GM18858 (cell line): Measurements from ENCODE around the gene SLC43A3.

Source experiments
- ATAC-seq: cut with Tn5 transposase; IDR thresholded peaks from one replicate; pipeline ENCODE4 v1.9.1; 2021; ENCODE audit not compliant: unreplicated experiment

Gene SLC43A3

GRCh38 chr11:57359896-57360690 is 66.8 kb downstream of the SLC43A3 start:
- ATAC-seq = no peak

GRCh38 chr11:57359396-57359795 is 67.5 kb downstream of the SLC43A3 start:
- ATAC-seq = no peak

- ATAC-seq = no peak
Measured at GRCh38 chr11:57358991-57359390, 67.9 kb downstream of the SLC43A3 start.

DNA sequence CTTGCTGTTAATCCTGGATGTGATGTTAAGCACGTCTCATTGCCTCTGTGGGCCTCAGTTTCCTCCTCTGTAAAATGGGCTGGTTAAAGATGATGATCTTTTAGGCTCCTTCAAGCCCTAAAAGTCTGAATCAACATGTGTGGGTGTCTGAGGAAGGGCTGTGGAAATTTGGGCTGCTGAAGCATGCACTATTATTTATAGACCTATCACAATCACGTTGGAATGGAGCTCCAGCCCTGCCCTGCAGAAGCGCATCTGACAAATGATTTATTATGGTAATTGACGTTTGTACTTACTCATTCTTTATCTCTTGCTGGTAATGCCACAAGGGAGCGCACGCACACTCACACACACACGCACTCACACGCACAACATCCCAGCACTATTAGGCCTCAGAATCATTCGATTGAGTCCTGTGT is 68.4 kb downstream of the SLC43A3 start:
- ATAC-seq = no peak

GRCh38 chr11:57357856-57358255 is 69.1 kb downstream of the SLC43A3 start:
- ATAC-seq = no peak

DNA sequence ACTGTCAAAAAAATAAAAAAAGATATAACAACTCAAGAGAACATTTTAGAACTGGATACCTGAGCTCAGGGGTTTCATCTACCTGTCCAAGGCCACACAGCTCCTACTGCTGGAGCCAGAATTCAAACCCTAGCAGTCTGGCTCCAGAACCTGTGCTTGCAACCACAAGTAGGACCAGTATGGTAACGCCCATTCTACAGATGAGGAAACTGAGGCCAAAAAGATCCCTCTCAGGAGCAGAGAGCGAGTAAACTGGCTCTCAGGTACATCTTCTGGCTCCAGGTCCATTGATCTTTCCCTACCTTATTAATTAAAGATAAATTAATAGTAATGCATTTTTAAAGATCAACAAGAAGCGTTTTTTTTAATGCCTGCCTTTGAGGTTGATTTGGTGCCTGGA is 69.6 kb downstream of the SLC43A3 start:
- no peak for ATAC-seq
